Bronchial epithelial cell (primary cell): ENCODE results near the gene MYO15A. TPM values are rescaled to one million over a fixed set of nuclear protein-coding genes. Genes with fewer than 3 reads are reported as not detected.
A peak's percentile ranks its signal among the peaks of the same experiment; 100 is the strongest.

ENCODE experiments used
- DNase-seq: peaks from one replicate; pipeline ENCODE4 v3.0.0-alpha.2; 2010; ENCODE audit warnings: low read depth
- FAIRE-seq: peaks from 2 replicates; lab custom pipeline; 2011; peaks lifted over from hg19 to GRCh38; lab: Jason Lieb, UNC
- H3K27me3 ChIP-seq: 2 replicates; pipeline ENCODE4 v1.5.1; 2011; ENCODE audit warnings: low read length; ENCODE audit not compliant: control insufficient read depth, insufficient read depth
- H3K36me3 ChIP-seq: 2 replicates; pipeline ENCODE4 v1.5.1; 2011; ENCODE audit warnings: low read length; ENCODE audit not compliant: control insufficient read depth, insufficient read depth
- H3K4me3 ChIP-seq: 2 replicates; pipeline ENCODE4 v1.5.1; 2011; ENCODE audit warnings: mild to moderate bottlenecking, low read depth, low read length, control low read depth
- total RNA-seq: library from RNA; depleted of rRNA; stranded (reverse); fragments of >200 nt; gene quantifications from 2 replicates; pipeline ENCODE4 v1.2.1, GENCODE V29; 2014
- TF ChIP-seq, protein P1 (sequence below): IDR thresholded peaks from 2 replicates; pipeline ENCODE4 v1.5.1; 2011; ENCODE audit warnings: mild to moderate bottlenecking, moderate library complexity, low read length, control low read depth, inconsistent platforms; ENCODE audit not compliant: insufficient read depth, severe bottlenecking

MYO15A gene
- total RNA-seq, 1 donor from 2014 or later, result 1.6 TPM

DNA sequence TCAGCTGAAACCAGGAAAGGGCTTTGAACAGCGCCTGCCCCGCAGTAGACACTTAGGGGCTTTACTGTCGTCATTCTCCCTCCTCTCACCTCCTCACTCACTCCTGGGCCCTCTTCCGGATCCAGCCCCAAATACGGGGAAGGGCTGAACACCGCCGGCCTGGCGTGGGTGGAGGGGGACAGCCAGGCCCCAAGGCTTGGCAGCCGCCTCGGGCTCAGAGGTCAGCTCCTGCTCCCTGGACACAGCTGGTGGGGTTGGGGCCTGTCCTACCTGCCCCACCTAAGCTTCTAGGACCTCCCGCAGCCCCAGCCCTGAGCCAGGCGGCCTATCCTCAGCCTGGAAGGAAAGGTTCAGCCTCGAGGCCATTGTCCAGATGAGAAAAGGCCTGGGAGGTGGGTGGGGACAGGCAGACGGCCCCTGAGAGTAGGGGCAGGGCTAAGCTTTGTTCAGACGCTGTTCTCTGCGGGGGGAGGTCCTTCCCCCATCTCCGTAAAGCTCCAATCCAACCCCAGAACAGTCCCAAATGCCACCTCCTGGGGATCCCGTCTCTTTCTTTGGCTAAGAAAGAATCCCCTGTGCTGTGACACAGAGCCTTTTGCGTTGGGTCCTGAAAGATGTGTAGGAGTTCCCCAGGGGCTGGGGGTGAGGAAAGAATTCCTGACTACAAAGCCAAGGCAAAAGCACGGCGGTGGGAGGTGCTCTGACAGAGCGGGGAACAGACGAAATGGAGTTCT, 116.0 kb downstream of the MYO15A start:
- Histone ChIP-seq H3K27me3 (no peaks in the 10 kb centered on the region), H3K36me3 (no peaks in the 10 kb centered on the region), H3K4me3 (peak overlapping the region; percentile 15)
- no peak for FAIRE-seq
- no peak for DNase-seq
- TF ChIP-seq, protein P1, sequence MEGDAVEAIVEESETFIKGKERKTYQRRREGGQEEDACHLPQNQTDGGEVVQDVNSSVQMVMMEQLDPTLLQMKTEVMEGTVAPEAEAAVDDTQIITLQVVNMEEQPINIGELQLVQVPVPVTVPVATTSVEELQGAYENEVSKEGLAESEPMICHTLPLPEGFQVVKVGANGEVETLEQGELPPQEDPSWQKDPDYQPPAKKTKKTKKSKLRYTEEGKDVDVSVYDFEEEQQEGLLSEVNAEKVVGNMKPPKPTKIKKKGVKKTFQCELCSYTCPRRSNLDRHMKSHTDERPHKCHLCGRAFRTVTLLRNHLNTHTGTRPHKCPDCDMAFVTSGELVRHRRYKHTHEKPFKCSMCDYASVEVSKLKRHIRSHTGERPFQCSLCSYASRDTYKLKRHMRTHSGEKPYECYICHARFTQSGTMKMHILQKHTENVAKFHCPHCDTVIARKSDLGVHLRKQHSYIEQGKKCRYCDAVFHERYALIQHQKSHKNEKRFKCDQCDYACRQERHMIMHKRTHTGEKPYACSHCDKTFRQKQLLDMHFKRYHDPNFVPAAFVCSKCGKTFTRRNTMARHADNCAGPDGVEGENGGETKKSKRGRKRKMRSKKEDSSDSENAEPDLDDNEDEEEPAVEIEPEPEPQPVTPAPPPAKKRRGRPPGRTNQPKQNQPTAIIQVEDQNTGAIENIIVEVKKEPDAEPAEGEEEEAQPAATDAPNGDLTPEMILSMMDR, result no peak

DNA sequence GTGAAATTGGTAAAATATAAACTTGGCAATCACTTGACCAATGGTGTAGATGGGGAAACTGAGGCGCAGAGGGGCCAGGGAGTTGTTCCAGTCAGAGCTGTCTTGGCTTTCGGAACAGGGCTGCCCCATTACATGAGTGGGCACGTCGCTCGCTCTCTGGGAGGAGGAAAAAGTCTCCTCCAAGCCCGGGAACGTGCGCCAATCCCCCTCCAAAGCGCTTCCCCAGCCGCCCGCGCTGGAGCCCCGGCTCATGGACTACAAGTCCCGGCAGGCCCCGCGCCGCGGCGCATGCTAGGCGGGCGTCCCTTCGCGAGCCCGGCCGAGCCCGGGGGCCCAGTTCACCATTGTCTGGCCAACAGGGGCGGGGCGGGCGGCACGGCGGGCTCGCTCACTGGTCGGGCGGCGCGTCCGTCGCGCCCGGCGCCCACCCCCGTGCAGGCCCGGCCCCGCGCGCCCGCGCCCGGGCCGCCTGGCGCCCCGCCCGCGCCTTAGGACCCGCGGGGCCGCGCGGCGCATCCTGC, 116.6 kb downstream of the MYO15A start, which contains the start of gene LLGL1:
LLGL1 (plus strand) TSS at position 515 of the 521 bp plus-strand sequence. CDS start 48 bp downstream, outside the sequence.
- peak within 1 kb of the TSS; percentile 54 for H3K4me3 ChIP-seq
- peak; percentile 69 for DNase-seq
- H3K36me3 ChIP-seq, result no peaks in the 10 kb centered on the region
- H3K27me3 ChIP-seq, result no peaks in the 10 kb centered on the region
- TF ChIP-seq, protein P1, result no peak
- FAIRE-seq, result no peak

DNA sequence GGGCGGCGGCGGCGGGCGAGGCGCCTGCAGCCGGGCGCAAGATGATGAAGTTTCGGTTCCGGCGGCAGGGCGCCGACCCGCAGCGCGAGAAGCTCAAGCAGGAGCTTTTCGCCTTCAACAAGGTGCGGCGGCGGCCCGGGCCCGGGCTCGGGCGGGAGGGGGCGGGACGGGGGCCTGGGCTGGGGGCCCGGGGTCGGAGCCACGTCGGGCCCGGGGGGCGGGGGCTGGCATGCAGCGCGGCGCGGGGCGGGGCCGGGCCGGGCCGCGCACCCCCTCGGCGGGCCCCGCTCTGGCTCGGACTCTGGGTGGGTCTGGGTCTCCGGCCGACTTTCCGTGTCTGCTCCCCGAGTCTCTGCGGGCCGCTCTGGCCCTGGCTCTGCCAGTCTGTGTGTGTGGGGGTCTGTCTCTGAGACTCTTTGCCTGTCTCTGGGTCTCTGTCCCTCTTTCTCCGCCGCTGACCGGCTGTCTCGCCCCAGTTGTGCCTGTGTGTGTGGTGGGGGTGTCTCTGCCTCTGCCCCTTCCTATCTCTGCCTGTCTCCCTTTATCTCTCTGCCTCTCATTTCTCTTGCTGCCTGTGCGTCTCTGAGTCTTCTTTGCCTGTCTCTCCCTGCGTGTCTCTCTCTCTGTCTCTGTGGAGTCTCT, 117.2 kb downstream of the MYO15A start:
- no peaks in the 10 kb centered on the region for H3K27me3 ChIP-seq
- FAIRE-seq (no peak), DNase-seq (no peak)
- no peaks in the 10 kb centered on the region for H3K36me3 ChIP-seq
- TF ChIP-seq, protein P1, result no peak
- H3K4me3 ChIP-seq, result peak overlapping the region; percentile 54

DNA sequence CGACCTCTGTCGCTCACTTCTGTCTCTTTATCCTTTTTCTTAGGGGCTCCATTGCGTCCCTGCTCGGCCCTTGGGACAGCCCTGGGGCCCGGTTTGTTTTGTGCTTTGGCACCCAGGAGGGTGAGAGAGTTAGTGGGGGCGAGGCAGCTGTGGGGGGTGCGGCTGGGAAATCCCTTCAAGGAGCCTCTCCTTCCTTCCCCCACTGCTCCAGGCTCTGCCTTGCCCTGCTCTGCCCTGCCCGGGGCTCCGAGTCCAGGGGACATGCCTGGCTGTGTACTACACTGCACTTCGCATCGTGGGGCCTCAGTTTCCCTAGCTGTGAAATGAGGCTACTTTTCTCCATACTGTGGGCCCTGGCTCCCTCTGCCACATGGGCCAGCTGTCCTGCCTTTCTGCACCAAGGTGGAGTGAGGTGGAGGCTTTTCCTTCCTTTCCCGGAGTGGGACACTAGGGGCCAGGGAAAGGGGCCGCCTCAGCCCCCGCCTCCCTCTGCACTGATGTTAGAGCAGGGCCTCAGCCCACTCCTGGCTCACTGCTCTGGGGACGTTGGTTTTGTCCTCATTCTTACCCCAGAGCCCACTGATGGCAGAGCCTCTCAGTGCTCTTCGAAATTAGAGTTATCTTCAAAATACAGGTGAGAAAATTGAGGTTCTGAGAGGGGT, 117.9 kb downstream of the MYO15A start:
- no peak for DNase-seq
- H3K36me3 ChIP-seq, result no peaks in the 10 kb centered on the region
- TF ChIP-seq, protein P1, result no peak
- H3K4me3 ChIP-seq, result peak overlapping the region; percentile 54
- no peak for FAIRE-seq
- no peaks in the 10 kb centered on the region for H3K27me3 ChIP-seq

DNA sequence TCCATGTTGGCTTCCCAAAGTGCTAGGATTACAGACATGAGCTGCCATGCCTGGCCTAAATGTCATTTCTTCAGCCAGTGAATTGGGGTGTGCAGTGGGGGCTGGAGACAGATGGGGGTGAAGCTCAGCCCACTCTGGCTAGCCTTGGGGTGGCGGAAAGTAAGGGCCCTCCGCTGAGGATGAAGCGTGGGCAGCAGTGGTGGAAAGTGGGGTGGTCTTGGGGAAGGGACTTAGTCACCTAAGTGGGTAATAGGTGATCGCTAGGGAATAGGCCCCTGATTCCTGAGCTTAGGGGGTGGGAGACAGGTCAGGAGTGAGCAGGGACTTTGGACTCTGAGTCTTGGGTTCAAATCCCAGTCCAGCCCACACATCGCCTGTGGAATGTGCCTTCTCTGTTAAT, 119.1 kb downstream of the MYO15A start:
- TF ChIP-seq, protein P1, result no peak
- H3K27me3 ChIP-seq, result no peaks in the 10 kb centered on the region
- DNase-seq, result no peak
- H3K36me3 ChIP-seq, result peaks cover under 1% of the 10 kb centered on the region
- no peak for FAIRE-seq
- H3K4me3 ChIP-seq, result no peak overlapping the region
